ENCODE data around the gene PNLIPRP2.

PNLIPRP2 gene

DNA sequence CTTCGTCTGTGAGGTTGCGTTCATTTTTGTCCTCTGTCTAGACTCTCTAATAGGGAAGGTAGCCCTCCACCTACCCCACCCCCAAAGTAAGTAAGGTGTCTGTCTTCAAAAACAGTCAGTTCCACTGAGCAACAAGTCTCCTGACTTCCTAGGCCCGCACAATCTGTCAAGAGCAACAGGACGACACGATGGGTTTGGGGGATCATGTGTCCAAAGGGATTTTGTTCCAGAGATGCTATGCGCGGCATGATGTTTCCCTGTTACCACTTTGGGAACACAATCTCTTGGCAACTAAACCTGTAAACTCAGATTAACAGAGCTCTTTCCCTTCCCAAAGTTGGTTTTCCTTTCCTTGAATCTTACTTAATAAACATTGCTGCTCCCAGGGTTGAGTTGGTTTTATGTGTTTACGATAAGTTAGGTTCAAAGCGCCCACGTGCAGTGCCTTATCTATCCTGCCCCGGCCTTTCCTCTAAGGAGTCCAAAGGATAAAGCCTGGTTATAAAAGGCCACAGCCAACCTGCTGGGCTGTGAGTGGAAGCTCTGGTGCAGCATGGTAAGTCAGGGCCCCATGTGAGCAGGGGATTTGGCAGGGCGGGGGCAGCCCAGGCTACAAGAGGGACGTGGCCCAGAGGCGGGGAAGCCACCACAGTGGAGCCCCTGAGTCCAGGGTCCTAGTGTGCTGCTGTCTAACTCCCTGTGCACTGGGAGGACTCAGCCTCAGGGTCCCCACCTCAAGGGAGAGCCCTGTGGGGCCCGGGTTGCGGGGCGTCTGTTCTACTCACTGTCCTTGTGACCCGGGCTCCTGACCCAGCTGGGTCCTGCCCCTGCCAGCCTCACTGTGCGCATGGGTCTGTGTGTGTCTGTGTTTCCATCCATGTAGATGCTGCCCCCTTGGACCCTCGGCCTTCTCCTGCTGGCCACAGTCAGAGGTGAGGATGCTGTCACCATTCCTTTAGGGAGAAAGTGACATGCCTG, at the start of gene PNLIPRP2:
Gene PNLIPRP2, plus strand, starts transcription at position 531 of the 978 bp plus-strand sequence.
- no peak for DNase-seq

DNA sequence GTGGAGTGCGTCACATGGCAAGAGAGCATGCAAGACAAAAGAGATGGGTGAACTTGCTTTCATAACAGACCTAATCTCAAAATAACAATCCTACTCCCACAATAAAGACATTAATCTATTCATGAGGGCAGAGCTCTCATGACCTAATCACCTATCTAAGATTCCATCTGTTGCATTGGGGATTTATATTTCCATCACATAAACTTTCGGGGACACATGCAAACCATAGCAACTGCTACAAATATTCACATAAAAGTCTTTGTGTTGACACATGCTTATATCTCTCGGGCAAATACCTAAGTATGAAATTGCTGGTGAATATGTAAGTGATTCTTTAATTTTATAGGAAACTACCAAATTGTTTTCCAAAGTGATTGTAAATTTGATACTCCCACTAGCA, 46.0 kb upstream of the PNLIPRP2 start:
- DNase-seq = no peak

DNA sequence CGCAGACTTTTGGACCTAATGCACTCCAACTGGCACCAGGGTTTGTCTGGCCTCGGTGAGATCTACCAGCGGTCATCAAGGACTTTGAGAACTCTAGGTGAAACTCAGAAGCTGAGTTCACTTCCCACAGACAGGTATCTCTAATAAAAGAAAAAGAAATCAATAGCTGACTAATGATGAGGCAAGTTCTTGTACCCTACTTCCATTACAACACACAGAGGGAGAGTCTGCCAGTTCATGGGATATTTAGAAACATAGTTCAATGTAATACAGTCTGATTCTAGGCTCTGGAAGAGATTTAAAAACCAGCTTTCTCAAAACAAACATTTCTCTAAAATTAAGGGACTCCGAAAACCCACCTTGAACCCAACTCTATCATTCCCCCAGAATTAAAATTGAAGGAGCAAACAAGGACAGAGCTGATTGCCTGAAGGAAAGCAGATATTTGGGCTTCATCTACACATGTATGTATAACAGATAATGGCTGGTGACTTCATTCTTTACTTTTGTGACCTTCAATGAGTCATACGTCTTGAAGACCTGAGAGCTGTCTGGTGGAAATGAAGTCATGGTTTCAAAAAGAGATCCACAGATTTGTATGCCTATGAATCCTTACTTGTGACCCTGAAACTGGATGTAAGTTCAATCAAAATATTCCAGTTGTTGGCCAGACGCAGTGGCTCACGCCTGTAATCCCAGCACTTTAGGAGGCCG, 32.7 kb upstream of the PNLIPRP2 start:
- no peak for DNase-seq

- no peak for DNase-seq
Measured at GRCh38 chr10:116588995-116589394, 31.8 kb upstream of the PNLIPRP2 start.

DNA sequence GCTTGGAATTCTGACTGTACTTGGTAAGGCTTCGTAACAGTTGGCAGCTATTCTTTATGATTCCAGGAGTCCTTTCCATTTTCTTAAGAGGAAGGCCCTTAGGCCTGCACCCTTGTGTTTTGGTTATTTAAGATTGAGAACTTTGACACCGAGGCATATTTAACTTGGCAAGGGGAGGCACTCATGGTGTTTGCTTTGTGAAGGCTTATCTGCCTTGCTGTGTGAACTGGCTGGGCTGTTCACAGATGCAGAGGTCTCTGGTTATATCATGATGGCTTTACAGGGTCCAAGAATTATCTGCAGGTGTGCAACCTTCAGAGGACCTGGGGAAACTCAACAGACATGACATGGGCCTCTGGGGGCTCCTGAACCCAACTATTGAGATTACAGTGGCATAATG, 30.8 kb upstream of the PNLIPRP2 start:
- DNase-seq = no peak

GRCh38 chr10:116590590-116591444, 29.9 kb upstream of the PNLIPRP2 start, which contains the start of gene PNLIPRP1:
PNLIPRP1 (plus strand) TSS chr10:116590959; CDS start chr10:116591130, 171 bp downstream.
- DNase-seq = no peak

DNA sequence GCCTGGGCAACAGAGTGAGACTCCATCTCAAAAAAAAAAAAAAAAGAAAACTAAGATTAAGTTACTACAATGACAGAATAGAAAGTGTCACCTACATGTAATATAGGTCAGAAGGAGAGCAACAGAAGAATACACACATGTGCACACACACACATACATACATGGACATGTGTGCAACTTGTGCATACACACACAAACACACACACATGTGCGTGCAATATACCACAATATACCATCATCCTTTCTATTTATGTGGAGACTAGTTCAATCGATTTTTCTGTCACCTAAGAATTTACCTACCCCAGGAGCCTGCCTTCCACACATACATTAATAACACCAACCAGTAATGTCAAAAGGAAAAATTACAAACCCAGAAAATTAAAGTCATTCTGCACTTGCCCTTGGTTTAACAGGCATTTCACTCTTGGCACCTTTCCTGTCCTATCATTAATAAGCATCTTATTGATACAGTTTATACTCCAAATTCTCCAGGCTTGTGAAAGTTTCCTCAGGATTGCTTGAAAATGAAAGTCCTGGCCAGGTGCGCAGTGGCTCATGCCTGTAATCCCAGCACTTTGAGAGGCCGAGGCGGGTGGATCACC, 27.5 kb upstream of the PNLIPRP2 start:
- DNase-seq = no peak

DNA sequence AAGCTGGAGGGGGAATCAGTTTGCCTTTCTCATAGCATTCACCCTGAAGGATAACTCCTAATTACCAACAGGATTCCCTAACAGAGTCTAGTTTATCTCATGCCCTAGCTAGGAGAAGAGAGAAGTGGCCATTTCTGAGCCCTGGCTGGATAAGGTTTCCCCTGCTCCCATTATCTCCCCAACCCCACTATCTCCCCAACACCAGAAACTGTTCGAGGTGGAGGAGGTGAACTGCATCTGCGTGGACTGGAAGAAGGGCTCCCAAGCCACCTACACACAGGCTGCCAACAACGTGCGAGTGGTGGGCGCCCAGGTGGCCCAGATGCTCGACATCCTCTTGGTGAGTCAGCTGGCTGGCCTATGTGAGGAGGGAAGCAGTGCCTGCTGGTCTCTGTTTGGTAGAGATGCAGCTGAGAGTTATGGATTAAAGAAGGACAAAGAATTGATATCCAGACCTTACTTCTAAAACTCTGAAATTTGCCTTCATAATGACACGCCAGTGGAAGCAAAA, 26.2 kb upstream of the PNLIPRP2 start:
- no peak for DNase-seq

DNA sequence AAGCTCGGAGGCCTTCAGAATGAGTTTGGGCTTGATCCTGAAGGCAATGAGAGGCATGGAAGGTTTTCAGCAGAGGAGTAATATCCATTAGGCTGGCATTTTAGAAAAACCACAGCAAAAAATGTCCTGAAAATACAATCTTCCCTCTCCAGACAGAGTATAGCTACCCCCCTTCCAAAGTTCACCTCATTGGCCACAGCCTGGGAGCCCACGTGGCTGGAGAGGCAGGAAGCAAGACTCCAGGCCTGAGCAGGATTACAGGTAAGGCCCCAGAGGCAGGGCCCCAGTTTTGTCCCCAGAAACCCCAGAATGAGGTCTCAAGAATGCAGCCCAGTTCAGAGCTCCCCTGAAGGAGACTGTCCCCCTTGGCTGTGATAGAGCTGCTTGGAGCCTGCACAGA, 24.7 kb upstream of the PNLIPRP2 start:
- no peak for DNase-seq

- no peak for DNase-seq
Measured at GRCh38 chr10:116597543-116597942, 23.2 kb upstream of the PNLIPRP2 start.

GRCh38 chr10:116598329-116598728, 22.4 kb upstream of the PNLIPRP2 start:
- DNase-seq = no peak

GRCh38 chr10:116599991-116600390, 20.8 kb upstream of the PNLIPRP2 start:
- DNase-seq = no peak

DNA sequence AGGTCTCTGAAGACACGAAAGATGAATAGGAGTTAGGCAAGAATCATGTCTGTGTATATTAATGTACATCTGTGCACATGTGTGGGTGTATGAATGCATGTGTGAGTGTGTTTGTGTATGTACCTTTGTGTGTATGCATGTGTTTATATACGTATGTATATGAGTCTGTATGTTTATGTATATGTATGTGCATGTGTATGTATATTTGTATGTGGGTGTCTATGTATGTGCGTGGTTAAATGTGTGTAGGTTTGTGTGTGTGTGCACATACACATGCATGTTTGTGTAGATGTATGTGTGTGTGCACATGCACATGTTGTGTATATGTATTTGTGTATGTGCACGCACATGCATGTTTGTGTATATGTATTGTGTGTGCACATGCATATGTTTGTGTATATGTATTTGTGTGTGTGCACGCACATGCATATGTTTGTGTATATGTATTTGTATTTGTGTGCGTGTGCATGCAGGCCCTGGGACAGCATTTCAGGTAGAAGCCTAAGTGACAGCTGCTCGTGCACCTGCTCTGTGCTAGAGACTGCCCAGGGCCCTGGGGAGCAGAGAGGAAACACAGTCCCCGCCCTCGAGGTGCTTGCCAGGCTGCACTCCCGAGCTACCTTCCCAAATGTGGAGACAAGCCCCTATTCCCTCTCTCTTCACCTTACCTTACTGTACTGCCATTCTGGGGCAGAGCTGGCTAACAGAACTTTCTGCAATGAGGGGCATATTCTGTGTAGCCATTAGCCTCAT, 17.9 kb upstream of the PNLIPRP2 start:
- DNase-seq = no peak

DNA sequence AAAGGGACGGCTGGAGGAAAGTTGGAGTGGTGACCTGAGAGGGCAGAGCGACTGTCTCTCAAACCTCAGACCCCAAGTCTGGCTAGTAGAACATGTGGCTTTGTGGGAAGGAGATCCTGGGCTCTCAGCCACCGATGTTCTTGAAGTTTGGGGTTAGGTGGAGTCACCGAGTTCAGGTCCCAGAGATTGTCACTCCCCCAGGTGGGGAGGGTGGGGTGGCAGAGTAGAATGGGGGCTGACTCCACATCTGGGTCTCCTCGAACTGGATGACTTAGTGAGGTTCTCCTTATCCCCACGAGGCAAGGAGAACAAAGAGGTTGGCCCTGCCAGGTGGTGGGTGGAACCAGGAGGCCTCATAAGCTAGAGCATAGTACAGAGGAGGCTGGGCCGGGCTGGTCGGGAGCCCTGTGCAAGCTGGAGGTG, 14.7 kb upstream of the PNLIPRP2 start:
- no peak for DNase-seq

DNA sequence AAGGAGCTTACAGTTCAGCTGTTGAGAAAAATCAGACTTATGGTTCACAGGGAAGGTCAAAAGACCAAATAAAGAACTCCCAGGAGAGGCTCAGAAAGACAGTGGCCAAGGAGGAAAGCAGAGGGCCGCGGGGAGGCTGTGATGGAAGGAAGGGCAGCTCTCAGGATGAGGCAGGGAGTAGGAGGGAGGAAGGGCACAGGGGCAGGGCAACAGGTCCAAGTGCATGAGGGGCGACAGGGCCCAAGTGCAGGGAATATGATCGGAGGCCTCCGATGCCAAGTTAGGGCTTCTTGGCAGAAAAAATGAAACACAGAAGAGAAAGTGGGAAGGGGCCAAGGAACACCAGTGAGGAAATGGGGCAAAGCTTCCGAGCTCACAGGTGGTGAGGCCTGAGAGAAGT, 13.4 kb upstream of the PNLIPRP2 start:
- no peak for DNase-seq

DNA sequence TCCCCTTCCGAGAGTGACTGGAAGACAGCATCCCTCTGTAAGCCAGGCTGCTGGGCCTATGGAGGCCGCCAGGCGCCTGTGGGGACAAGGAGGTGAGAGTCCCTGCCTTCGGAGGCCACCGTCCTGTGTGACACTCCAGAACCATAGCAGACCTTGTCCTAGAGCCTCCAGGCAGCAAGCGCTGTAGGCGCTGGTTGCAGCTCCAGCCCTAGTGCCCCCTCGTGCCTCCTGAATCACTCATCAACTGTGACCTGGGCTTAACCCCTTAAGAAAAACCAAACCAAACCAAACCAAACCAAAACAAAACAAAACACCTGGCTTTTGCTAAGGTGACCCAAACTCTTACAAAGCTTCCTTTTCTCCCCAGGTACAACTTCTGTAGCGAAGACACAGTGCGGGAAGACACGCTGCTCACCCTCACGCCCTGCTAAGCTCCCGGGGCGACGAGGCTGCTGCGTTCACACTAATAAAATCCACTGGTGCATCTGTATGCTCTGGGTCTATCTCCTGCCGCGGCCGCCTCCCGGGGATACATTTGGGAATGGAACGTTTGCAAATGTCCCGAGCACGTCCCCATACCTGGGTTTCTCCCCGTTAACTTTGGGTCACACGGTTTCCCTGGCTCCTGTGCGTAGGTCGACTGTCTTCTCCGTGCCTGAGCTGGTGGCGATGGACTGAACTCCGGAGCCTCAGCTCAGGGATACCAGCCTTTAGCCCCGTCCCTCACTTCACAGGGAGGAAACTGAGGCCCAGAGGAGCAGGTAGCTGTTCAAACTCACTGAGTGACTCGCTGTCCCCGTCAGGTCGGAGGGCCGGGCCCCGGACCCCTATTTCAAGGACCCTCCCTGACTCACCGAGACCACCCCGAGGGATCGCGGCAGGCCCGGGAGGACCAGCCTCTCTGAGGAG, 11.8 kb upstream of the PNLIPRP2 start:
- no peak for DNase-seq

DNA sequence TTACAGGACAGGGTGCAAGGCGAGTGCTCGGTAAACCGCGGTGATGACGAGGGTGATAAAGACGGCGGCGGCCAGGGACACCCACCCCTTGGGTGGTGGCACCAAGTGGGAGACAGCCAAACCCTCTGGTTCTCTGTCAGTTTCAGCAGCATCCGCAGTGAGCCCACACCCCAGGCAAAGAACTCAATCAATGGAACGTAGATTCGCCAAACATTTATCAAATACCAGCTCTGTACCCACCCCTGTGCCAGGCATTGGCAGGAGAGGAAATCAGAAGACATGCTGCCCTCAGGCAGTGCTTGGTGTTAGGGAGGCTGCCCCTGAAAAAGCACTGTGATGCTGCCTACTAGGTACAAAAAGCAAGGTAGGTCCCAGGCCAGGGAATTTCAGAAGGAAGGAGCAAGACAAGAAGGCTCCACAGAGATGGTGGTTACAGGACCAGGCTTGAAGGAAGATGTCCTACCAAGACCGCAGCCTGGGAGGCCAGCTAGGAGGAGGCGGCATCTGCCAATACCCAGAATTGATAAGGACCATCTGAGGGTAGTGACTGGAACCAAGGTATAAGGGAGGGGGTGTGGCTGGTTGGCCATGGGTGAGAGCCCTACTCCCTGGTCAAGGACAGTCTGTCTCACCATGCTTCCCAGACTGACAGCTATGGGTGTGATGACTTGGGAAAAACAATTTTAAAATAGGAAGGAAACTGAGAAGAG, 10.2 kb upstream of the PNLIPRP2 start:
- no peak for DNase-seq

DNA sequence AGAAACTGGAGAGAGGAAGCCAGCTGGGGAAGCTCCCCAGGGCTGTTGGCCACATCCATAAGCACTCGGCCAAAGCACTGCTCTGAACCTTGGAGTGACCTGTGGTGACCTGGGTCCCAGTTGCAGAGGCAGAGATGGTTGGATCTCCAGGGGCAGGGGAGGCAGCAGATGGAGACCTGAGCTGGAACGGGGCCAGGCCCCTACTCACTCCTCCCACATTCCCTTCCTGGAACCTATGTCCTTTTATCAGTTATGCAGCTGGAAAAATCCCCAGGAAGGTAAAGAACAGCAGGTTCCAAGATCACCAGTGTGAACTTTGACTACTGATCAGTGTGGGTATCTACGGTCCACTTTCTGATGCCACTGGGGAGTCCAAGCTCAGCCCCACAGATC, 9.6 kb upstream of the PNLIPRP2 start:
- no peak for DNase-seq

DNA sequence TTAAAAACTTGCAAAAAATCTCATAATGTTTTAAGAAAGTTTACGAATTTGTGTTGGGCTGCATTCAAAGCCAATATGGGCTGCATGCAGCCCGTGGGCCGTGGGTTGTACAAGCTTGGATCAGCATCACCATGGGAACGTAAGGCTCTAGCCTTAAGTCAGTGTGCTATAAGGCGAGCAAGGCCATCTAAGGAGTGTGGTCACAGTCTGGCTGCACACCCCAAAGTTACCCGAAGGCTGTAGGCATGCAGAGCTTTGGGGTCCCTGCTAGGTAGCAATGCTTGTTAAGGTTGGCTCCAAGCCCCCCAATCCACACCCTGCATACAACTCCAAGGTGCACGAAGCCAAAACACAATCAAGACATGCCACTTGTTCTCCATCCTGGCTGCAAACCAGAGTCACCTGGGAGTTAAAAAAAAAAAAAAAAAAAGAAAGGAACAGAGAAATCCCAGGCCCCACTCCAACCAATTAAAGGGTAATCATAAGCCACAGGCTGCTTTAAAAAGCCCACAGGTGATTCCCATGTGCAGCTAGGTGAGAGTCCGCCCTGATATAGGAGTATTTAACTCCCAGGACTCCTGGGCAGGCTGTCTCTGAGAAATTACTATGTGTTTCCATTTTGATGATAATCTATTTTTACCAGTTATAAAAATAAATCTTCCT, 8.5 kb upstream of the PNLIPRP2 start:
- no peak for DNase-seq

All from activated CD8-positive, alpha-beta memory T cell treated with anti-CD3 and anti-CD28 coated beads, Interleukin-2, amount 50 U/mL, for 4 hours (primary cell).